Suppressor macrophage treated with lipopolysaccharide for 1 hour (primary cell): ENCODE results near the gene ARL15.
A peak's percentile ranks its signal among the peaks of the same experiment; 100 is the strongest.

Source experiments
- DNase-seq, 3 donors: peaks; one replicate each; pipeline ENCODE4 v3.0.0-alpha.2; 2020 to 2022

Gene ARL15

DNA sequence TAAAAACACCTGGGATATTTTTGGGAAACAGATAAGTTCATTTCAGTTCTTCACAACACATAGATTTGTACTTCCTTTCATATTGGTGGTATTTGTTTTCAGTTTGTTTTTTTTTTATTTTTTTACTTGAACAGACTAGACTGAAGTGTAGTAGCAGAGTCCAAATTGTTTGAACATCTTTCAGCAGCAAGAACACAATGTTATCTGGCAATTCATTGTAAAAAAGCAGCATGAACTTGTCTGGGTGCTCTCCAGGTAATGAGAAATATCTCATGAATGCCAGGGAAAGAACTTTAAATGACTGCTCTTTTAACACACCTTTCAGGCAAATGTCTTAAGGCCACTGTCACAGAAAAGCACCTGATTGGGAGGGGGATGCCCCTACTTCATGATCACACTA lies 113.4 kb downstream of the ARL15 start:
- DNase-seq = no peak

DNA sequence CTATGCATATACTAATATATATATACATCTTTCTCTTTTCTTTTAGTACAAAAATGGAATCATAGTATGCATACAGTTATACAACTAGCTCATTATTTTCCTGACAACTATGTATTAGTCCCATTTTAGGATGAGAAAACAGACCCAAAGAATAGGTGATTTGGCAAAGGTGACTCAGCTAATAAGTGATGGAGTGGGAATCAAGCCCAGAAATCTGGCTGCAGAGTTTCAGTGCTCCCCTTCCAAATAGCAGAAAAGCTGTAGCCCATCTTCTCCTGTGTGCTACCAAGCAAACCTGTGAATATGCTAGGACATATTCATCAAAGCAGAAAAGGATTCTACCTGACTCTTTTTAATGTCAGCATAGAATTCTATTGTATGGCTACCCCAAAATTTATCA lies 114.7 kb downstream of the ARL15 start:
- DNase-seq = no peak

DNA sequence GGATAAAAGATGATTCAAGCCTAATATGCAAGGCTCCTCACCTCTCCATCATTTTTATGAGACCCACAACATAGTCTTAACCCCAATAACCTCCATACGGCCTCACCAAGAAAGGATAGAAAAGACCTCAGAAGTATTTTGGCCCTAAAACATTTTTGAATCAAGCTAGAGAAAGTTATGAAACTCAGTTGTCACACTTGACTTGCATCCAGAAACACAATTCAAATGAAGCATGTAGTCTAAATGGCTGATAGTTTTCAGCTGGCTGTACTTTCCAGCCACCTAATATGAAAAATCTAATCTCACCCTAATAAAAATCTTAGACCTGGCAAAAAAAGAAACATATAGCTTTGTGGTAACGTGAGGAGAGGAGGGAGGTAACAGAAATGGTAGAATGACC lies 116.1 kb downstream of the ARL15 start:
- DNase-seq = no peak

DNA sequence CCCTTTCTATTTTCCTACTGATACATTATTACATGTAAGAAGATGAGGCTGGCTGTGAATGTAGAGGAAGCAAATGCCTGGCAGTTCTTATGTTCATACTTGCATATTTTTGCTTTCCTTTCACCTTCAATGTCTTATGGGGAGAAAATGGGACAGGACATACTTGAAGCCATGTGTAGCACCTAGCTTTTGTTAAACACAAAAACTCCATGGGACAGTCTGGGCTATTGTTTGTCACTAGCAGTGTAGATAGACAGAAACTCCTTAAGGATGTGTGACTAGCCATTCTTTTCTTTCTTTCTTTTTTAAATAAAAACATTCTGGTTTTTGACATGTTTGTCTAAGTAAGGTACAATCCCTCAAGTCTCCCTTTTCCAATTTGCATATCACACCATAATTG lies 122.7 kb downstream of the ARL15 start:
- no peak for DNase-seq

DNA sequence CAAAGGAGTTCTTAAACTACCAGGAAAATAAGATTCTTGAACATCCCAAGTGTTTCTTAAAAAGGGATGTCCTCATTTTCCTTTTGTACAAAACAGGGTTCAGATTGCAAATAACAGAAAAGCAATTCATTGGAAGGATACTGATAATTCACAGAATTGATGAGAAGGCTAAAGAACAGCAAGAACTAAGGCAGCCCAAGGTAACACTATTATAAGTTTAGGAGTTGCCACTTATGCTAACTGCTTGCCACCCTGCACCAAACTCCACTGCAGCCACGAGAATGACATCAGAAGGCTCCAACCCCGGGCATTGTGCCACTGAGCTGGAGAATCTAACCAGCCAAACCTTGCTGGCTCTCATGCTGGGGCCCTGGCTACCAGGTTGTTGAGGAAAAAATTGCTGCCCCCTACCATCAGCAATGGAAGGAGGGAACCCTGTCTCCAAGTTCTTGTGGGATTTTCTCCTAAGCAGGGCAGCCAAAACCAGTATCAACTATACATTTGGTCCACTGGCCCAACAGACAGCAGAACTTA lies 123.4 kb downstream of the ARL15 start:
- no peak for DNase-seq

DNA sequence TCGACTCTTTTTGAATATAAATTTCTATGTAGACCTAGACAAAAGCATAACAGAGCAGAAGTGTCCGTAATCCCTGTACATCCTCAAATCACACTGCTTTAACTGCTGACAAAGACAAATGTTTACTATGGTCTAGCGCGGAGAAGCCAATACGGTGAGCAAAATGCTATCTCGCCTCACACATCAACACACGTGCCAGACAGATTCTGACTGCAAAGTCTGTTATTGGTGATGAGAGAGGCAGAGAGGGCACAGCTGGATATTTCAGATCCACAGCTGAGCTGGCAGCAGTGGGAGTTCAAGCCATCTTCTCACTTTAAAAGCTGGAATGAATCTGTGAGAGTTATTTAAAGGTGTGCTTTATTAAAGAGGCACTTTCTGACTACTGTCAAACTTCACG lies 124.3 kb downstream of the ARL15 start:
- no peak for DNase-seq

DNA sequence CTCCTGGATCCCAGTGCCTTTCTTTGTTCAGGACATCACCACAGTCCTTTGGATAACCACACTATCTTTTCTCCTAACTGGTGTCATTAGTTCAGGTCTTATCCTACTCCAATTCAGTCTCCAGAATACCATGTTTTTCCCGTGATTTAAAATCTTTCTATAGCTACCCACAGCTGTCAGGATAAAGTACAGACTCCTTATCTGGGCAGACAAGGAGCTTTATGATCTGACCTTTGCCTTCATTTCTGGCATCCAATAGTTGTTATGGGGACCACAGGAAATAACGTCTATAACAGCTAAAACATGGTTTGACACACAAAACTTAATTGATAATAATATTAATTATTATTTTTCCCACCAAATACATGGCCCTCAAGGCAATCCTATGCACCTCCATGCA lies 125.6 kb downstream of the ARL15 start:
- no peak for DNase-seq

GRCh38 chr5:54180630-54181031 lies 129.7 kb downstream of the ARL15 start:
- no peak for DNase-seq

DNA sequence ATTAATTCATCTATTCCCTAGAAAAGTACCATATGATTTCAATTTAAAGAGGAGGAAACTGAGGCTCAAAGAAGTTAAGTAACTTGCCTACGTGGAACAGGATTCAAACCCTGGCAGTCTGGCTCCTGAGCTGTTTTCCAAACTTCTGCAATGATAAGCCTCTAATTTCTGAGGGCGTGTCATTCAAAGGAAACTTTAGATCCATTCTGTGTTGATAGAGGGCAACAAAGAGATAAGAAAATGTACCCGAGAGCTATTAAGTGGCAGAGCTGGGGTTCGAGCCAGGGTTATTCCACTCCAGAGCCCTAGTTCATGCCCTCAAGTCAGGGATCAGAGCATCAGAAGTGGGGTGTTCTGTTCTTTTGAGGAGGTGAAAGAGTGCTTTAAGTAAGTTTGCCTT lies 131.4 kb downstream of the ARL15 start:
- DNase-seq = no peak

GRCh38 chr5:54178207-54178606 lies 132.2 kb downstream of the ARL15 start:
- no peak for DNase-seq

- no peak for DNase-seq
Measured at GRCh38 chr5:54177058-54177457, 133.3 kb downstream of the ARL15 start.

- no peak for DNase-seq
Measured at GRCh38 chr5:54176066-54176830, 134.1 kb downstream of the ARL15 start.

GRCh38 chr5:54173251-54173650 lies 137.1 kb downstream of the ARL15 start:
- no peak for DNase-seq

GRCh38 chr5:54171645-54172384 lies 138.6 kb downstream of the ARL15 start:
- DNase-seq = no peak

DNA sequence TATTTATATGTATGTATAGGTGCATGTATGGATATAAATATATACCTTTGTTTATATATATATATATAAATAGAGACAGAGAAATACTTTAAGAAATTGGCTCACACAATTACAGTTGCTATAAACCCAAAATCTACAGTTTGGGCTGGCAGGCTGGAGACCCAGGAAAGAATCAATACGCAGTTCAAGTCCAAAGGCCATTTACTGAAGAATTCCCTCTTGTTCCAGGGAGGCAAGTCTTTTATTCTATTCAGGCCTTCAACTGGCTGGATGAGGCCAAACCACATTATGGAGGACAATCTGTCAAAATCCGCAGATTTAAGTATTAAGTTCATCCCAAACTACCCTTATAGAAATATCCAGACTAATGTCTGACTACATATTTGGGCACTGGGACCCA lies 144.7 kb downstream of the ARL15 start:
- no peak for DNase-seq

DNA sequence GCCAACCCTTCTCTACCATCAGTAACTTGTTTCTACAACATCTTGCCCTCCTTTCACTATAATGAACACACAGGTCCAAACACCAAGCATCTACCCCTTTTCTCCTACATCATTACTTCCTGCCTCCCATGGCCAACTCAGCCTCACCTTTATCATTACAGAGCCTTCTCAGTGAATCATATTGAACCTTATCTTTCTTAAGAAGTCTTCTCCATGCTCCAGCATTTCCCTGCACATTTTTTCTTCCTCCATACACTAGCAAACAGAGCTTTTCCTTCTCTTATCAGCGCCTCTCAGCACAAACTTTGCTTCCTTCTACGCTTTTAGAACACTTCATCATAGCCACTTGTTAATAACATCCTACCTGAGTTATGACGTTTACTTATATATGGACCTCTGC lies 148.2 kb downstream of the ARL15 start:
- DNase-seq = no peak

DNA sequence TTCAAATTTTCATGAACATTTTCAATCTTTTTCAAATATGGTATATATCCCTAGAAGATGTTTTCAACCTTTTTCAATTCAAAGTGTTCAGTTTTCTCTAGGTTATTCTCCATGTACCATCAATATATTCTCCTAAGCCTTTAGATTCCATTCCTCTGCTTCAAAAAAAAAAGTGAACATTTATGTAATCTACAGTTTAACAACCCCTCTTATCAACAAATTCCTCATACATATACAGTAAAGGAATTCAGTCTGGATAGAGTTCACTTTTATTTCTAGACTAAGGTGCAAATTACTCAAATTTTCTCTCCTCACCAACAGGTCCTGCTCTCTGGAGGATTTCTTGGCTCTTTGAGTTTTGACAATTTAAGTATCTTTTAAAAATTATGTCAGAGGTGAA lies 150.0 kb downstream of the ARL15 start:
- no peak for DNase-seq

- DNase-seq = no peak
Measured at GRCh38 chr5:54159893-54160195, 150.5 kb downstream of the ARL15 start.

GRCh38 chr5:54159153-54159892 lies 151.1 kb downstream of the ARL15 start:
- peak; percentile 69 to 87 (median 83) for DNase-seq

DNA sequence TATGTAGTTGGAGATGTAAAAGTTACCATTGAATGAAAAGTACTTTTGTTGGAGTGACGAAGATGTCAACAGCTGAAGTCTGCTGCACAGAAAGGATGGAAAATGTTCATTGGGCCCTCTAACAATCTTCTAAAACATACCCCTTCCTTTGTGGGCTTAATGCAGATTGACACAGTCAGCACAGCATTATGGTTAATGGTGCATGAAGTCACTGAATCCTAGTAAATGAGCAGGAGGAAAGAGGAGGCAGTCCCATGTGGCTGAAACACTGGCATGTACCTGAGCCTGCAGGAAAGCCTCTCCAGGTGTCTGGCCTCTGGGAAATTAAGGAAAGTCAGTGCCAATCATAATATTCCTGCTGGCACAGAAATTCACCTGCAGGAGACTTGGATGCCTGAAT lies 153.8 kb downstream of the ARL15 start:
- no peak for DNase-seq

DNA sequence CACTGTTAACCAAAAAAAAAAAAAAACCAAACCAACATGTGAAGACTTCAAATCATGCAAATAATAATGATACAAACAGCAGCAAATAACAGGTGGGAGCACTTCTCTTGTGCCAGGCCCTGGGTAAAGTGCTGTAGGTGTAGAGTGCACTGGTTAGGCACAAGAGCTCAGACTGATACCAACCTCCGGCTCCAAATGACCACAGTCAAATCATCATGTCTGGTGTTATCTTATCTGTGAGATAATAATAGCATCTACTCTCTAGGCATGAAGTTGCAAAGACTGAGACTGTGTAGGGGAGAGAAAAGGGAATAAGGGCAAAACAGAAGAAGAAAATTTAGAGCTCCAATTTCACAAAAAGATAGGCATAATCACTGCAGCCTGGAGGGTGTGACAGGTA lies 159.5 kb downstream of the ARL15 start:
- no peak for DNase-seq

- no peak for DNase-seq
Measured at GRCh38 chr5:54148858-54149257, 161.5 kb downstream of the ARL15 start.

- no peak for DNase-seq
Measured at GRCh38 chr5:54148067-54148845, 162.1 kb downstream of the ARL15 start.
